ENCODE data around the gene POU6F1.

DNA sequence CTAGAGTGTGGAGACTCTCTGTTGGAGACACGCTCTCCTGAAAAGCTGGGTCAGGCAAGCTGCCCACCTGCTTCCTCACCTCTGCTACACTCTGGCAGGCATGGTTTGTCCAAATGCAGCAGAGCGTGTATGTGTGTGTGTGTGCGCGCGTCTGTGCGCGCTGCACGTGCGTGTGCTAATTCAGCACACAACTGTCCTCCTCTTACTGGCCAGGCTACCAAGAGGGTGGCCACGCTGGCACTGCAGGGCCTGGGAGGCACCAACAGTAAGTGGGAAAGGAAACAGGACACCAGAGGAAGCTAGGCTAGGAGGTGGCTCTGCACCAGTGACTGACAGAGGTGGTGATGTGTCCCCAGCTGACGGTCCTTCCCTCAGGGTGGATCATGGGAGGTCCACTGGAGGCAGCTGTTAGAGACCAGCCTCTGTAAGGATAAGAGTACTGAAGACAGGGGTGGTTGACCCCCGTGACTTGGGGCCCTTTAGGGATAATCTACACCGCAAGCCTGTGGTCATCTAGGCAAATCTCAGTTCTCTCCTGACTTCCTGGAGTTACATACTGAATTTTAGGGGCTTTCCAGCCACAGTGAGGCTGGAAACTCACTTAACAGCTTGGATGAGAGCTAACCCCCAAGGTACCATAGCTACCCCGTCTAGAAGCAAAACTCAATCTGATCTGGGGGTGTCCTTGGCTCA, 29.4 kb downstream of the POU6F1 start:
- TF ChIP-seq CTCF (conservative IDR thresholded peaks at IDR 0.05; ENCODE audit: low read length): no peak
- no peak for TF ChIP-seq EZH2phosphoT487 (IDR thresholded peaks at IDR 0.05; ENCODE audit: borderline replicate concordance)

Measured in Loucy (cell line).